ENCODE results near the gene CADPS.

DNA sequence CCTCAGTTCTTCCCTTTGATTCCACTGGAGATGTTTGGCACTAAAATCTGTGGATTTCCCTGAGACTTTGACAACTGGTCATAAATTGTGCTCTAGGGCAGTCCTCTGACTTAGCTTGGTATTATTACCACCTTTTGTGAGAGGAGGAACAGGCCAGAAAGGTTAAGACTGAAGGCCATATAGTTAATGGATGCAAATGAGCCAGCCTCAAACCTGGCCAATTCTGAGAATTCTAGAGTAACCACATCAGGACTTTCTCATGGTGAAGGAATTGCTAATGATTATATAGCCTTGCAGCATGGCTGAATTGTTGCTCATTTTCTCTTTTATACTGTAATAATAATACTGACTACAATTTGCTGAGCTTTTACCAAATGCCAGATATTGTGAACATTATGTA is 162.5 kb downstream of the CADPS start:
- TF ChIP-seq, protein P1, sequence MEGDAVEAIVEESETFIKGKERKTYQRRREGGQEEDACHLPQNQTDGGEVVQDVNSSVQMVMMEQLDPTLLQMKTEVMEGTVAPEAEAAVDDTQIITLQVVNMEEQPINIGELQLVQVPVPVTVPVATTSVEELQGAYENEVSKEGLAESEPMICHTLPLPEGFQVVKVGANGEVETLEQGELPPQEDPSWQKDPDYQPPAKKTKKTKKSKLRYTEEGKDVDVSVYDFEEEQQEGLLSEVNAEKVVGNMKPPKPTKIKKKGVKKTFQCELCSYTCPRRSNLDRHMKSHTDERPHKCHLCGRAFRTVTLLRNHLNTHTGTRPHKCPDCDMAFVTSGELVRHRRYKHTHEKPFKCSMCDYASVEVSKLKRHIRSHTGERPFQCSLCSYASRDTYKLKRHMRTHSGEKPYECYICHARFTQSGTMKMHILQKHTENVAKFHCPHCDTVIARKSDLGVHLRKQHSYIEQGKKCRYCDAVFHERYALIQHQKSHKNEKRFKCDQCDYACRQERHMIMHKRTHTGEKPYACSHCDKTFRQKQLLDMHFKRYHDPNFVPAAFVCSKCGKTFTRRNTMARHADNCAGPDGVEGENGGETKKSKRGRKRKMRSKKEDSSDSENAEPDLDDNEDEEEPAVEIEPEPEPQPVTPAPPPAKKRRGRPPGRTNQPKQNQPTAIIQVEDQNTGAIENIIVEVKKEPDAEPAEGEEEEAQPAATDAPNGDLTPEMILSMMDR (conservative IDR thresholded peaks at IDR 0.05) = no peak
- TF ChIP-seq ZFX (IDR thresholded peaks at IDR 0.05) = no peak
